ENCODE data around the gene RWDD2A.
A peak's percentile ranks its signal among the peaks of the same experiment; 100 is the strongest.

RWDD2A gene

DNA sequence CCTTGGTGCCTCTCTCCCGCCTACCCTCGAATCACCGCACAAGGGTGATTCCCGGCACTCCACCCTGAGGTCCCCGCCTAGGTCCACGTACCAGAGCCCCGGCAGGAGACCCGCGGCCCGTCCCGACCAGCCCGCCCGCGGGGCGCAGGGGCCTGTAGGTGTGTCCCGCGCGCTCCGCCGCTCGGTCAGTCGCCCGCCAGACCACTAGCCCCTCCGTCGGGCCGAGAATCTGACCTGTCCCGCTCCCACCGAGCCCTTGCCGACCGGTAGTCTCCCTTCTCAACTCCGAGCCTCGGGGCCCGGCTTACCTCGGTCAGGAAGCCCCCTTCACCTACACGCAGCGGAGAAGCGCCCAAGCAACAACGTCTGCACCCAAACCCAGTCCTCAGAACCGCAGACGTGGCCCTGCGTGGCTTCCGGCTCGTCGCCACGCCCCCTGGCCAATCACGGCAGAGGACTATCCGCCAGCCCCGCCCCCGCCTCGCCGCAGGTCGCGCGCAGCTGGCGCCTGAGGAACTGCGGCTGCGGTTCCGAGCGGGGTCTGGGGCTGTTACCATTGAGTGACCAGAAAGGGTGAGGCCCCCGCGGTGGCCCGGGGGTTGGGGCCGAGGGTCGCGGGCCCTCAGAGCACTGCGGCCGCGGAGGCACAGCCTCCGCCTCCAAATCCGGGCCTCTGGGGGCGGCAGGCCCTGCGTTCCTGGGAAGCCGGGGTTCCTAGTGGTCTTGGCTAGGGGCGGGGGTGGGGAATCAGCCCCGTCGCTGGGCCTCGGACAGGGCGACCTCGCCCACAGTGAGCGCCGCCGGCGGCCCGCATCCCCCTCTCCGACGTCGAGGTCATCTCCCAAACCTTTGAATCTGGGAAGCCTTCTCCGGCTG lies at the start of gene RWDD2A, which contains the start of gene PGM3:
TSS of gene RWDD2A (plus strand) at position 487 of the 876 bp plus-strand sequence. CDS start 1,095 bp downstream, outside the sequence.
TSS of gene PGM3 (minus strand) at position 395 of the 876 bp plus-strand sequence. CDS start 2,253 bp downstream, outside the sequence.
- peaks cover 2% of the 10 kb centered on the region for H3K36me3 Mint-ChIP-seq
- peaks cover 42% of the 10 kb centered on the region for H3K4me1 Mint-ChIP-seq (ENCODE audit: low read depth)
- peak within 1 kb of the TSS; percentile 98 for H3K4me3 Mint-ChIP-seq
- peak within 1 kb of the TSS; percentile 93 for H3K27ac Mint-ChIP-seq
- H3K9me3 Mint-ChIP-seq (ENCODE audit: low read depth) = no peaks in the 10 kb centered on the region
- no peaks in the 10 kb centered on the region for H3K27me3 Mint-ChIP-seq

GRCh38 chr6:83151114-83151513 lies 42.0 kb upstream of the RWDD2A start:
- Mint-ChIP-seq H3K4me3 (no peak overlapping the region), H3K36me3 (peaks cover 7% of the 10 kb centered on the region), H3K4me1 (ENCODE audit: low read depth) (no peaks in the 10 kb centered on the region), H3K27me3 (no peaks in the 10 kb centered on the region), H3K9me3 (ENCODE audit: low read depth) (no peaks in the 10 kb centered on the region), H3K27ac (no peak overlapping the region)

GRCh38 chr6:83152913-83153312 lies 40.2 kb upstream of the RWDD2A start:
- H3K36me3 Mint-ChIP-seq = peaks cover 9% of the 10 kb centered on the region
- no peak overlapping the region for H3K4me3 Mint-ChIP-seq
- H3K4me1 Mint-ChIP-seq (ENCODE audit: low read depth) = no peaks in the 10 kb centered on the region
- H3K27me3 Mint-ChIP-seq = no peaks in the 10 kb centered on the region
- no peak overlapping the region for H3K27ac Mint-ChIP-seq
- H3K9me3 Mint-ChIP-seq (ENCODE audit: low read depth) = no peaks in the 10 kb centered on the region

- H3K9me3 Mint-ChIP-seq (ENCODE audit: low read depth) = no peaks in the 10 kb centered on the region
- no peak overlapping the region for H3K27ac Mint-ChIP-seq
- H3K36me3 Mint-ChIP-seq = peaks cover 9% of the 10 kb centered on the region
- H3K4me1 Mint-ChIP-seq (ENCODE audit: low read depth) = no peaks in the 10 kb centered on the region
- H3K27me3 Mint-ChIP-seq = no peaks in the 10 kb centered on the region
- H3K4me3 Mint-ChIP-seq = no peak overlapping the region
Measured at GRCh38 chr6:83153883-83154521, 39.2 kb upstream of the RWDD2A start.

- H3K4me1 Mint-ChIP-seq (ENCODE audit: low read depth) = no peaks in the 10 kb centered on the region
- no peak overlapping the region for H3K4me3 Mint-ChIP-seq
- no peaks in the 10 kb centered on the region for H3K27me3 Mint-ChIP-seq
- no peak overlapping the region for H3K27ac Mint-ChIP-seq
- H3K9me3 Mint-ChIP-seq (ENCODE audit: low read depth) = no peaks in the 10 kb centered on the region
- peaks cover 14% of the 10 kb centered on the region for H3K36me3 Mint-ChIP-seq
Measured at GRCh38 chr6:83155794-83156193, 37.4 kb upstream of the RWDD2A start.

- no peak overlapping the region for H3K4me3 Mint-ChIP-seq
- no peak overlapping the region for H3K27ac Mint-ChIP-seq
- H3K9me3 Mint-ChIP-seq (ENCODE audit: low read depth) = no peaks in the 10 kb centered on the region
- H3K36me3 Mint-ChIP-seq = peaks cover 21% of the 10 kb centered on the region
- H3K4me1 Mint-ChIP-seq (ENCODE audit: low read depth) = no peaks in the 10 kb centered on the region
- no peaks in the 10 kb centered on the region for H3K27me3 Mint-ChIP-seq
Measured at GRCh38 chr6:83160167-83160566, 33.0 kb upstream of the RWDD2A start.

DNA sequence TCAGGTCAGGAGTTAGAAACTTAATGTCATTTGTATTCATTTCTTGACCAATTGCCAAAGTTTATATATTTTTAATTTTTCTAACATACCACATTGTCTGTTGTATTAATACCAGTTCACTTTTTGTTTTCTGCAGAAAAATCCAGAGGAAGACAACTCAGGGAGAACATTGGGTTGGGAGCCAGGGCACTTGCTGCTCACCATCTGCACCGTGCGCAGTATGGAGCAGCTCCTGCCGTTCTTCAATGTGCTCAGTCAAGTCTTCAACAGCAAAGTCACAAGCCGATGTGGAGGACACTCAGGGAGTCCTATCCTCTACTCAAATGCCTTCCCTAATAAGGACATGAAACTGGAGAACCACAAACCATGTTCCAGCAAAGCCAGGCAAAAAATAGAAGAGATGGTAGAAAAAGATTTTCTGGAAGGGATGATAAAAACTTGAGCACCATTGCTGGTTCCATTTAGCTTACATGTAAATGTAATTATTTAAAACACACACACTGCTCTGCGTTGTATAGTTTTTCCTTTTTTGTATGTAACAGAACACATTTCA lies 25.4 kb upstream of the RWDD2A start:
- Mint-ChIP-seq H3K9me3 (ENCODE audit: low read depth) (no peaks in the 10 kb centered on the region), H3K36me3 (peaks cover 9% of the 10 kb centered on the region), H3K4me1 (ENCODE audit: low read depth) (no peaks in the 10 kb centered on the region), H3K27ac (no peak overlapping the region), H3K4me3 (no peak overlapping the region), H3K27me3 (no peaks in the 10 kb centered on the region)

DNA sequence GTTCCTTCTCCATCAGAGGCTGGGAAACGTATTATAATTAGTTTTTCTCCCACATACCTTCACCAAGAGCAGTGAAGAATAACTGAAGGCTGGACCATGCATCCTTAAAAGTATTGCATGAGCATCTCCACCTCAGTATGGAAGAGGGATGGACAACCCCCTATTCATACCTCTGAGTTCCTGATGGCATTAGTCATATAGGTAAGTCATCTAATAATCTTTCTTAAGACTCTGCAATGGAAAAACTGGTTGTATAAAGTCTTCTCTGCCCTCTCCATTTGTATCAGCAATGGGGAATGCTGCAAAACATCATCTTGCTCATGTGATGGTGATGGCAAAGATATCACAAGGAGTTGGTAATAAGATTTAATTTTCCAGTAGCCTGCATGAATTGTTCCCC lies 24.6 kb upstream of the RWDD2A start:
- H3K27me3 Mint-ChIP-seq = no peaks in the 10 kb centered on the region
- no peak overlapping the region for H3K27ac Mint-ChIP-seq
- peaks cover 9% of the 10 kb centered on the region for H3K36me3 Mint-ChIP-seq
- no peaks in the 10 kb centered on the region for H3K4me1 Mint-ChIP-seq (ENCODE audit: low read depth)
- H3K9me3 Mint-ChIP-seq (ENCODE audit: low read depth) = no peaks in the 10 kb centered on the region
- H3K4me3 Mint-ChIP-seq = no peak overlapping the region

DNA sequence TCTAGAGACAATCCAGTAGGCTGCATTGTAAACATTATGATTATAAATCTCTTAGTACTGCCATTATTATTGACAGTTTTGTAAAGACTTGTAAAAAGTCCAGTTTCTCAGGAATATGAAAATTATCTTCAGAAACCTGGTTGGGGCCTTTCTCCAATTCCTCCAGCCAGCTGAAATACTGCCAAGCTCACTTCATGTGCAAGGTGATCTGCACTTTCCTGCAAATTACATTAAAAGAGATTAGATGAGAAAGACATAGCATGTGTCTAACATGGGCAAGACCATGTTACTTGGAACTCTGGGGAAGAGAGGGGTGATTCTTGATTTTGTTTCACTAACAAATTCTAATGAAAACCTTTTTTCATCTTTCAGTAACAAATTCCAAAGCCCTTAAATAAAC lies 24.1 kb upstream of the RWDD2A start:
- Mint-ChIP-seq H3K36me3 (peaks cover 10% of the 10 kb centered on the region), H3K4me1 (ENCODE audit: low read depth) (no peaks in the 10 kb centered on the region)

GRCh38 chr6:83169511-83169910 lies 23.6 kb upstream of the RWDD2A start:
- H3K9me3 Mint-ChIP-seq (ENCODE audit: low read depth) = no peaks in the 10 kb centered on the region
- no peaks in the 10 kb centered on the region for H3K4me1 Mint-ChIP-seq (ENCODE audit: low read depth)
- H3K4me3 Mint-ChIP-seq = no peak overlapping the region

More for the DNA sequence above, 24.1 kb upstream of the RWDD2A start:
- Mint-ChIP-seq H3K27me3 (no peaks in the 10 kb centered on the region), H3K4me3 (no peak overlapping the region), H3K27ac (no peak overlapping the region), H3K9me3 (ENCODE audit: low read depth) (no peaks in the 10 kb centered on the region)

GRCh38 chr6:83176246-83176645 lies 16.9 kb upstream of the RWDD2A start:
- Mint-ChIP-seq H3K4me1 (ENCODE audit: low read depth) (peaks cover 5% of the 10 kb centered on the region), H3K36me3 (peaks cover 11% of the 10 kb centered on the region), H3K27ac (no peak overlapping the region)

More at GRCh38 chr6:83169511-83169910, 23.6 kb upstream of the RWDD2A start:
- H3K27me3 Mint-ChIP-seq = no peaks in the 10 kb centered on the region
- H3K27ac Mint-ChIP-seq = no peak overlapping the region
- H3K36me3 Mint-ChIP-seq = peaks cover 11% of the 10 kb centered on the region

GRCh38 chr6:83180426-83180950 lies 12.7 kb upstream of the RWDD2A start:
- Mint-ChIP-seq H3K27ac (no peak overlapping the region), H3K36me3 (peaks cover 17% of the 10 kb centered on the region), H3K4me3 (no peak overlapping the region), H3K4me1 (ENCODE audit: low read depth) (peaks cover 13% of the 10 kb centered on the region), H3K27me3 (no peaks in the 10 kb centered on the region), H3K9me3 (ENCODE audit: low read depth) (no peaks in the 10 kb centered on the region)

More at GRCh38 chr6:83176246-83176645, 16.9 kb upstream of the RWDD2A start:
- no peaks in the 10 kb centered on the region for H3K27me3 Mint-ChIP-seq
- no peak overlapping the region for H3K4me3 Mint-ChIP-seq
- no peaks in the 10 kb centered on the region for H3K9me3 Mint-ChIP-seq (ENCODE audit: low read depth)

DNA sequence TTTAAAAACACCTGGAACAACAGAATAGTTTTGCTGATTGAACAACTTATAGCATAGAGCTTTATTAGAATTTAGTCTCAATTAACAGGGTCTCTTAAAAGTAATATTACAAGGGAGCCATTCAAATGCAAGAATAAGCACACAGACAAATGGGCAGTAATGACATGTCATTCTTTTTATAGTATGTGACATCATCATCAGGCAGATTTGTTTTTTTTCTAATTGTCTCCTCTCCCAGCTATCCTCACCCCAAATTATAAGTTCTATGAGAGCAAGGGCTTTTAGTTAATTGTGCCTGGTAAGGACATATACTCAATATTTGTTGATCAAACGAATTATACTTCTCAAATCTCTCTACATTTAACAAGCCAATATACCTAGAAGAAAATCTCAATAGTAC lies 11.0 kb upstream of the RWDD2A start:
- H3K4me1 Mint-ChIP-seq (ENCODE audit: low read depth) = peaks cover 13% of the 10 kb centered on the region
- no peak overlapping the region for H3K27ac Mint-ChIP-seq
- no peaks in the 10 kb centered on the region for H3K9me3 Mint-ChIP-seq (ENCODE audit: low read depth)
- H3K27me3 Mint-ChIP-seq = no peaks in the 10 kb centered on the region
- H3K36me3 Mint-ChIP-seq = peaks cover 17% of the 10 kb centered on the region
- H3K4me3 Mint-ChIP-seq = no peak overlapping the region

DNA sequence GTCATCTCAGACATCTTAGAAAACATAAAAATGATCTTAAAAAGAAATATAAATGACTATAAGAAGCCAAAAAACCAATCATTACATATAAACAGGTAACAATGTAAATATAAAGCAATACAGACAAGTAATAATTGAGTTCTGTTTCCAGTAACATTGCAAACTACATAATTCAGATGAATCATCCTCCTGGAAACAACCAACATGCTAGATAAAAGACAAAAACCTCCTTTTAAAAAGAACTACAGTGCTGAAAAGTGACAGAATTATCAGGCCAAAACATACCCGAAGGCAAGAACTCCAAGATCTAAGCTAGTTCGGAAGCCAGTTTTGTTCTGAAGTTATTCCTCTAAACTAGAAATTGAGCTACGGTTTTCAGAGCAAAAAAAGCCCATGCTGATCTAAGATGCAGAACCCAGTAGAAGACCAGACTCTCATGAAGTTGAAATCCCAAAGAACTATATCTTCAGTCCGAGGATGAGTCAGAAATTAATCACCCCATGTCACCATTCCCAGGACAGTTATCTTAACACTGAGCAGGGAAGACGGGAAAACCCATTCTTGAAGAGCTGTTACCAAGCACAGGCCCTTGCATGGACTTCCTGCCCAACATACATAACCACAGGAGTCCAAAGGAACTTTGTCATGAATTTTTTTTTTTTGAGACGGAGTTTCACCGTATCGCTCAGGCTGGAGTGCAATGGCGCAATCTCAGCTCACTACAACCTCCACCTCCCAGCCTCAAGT lies 9.9 kb upstream of the RWDD2A start:
- no peaks in the 10 kb centered on the region for H3K27me3 Mint-ChIP-seq
- peaks cover 17% of the 10 kb centered on the region for H3K36me3 Mint-ChIP-seq
- no peak overlapping the region for H3K4me3 Mint-ChIP-seq
- no peaks in the 10 kb centered on the region for H3K9me3 Mint-ChIP-seq (ENCODE audit: low read depth)
- H3K4me1 Mint-ChIP-seq (ENCODE audit: low read depth) = peaks cover 15% of the 10 kb centered on the region
- no peak overlapping the region for H3K27ac Mint-ChIP-seq

All from activated naive CD8-positive, alpha-beta T cell (primary cell).